ENCODE data around the gene OR13C5. TPM values are rescaled to one million over a fixed set of nuclear protein-coding genes. Genes with fewer than 3 reads are reported as not detected.

OR13C5 gene
- total RNA-seq, 1 experiment from 2014 or later: not detected

DNA sequence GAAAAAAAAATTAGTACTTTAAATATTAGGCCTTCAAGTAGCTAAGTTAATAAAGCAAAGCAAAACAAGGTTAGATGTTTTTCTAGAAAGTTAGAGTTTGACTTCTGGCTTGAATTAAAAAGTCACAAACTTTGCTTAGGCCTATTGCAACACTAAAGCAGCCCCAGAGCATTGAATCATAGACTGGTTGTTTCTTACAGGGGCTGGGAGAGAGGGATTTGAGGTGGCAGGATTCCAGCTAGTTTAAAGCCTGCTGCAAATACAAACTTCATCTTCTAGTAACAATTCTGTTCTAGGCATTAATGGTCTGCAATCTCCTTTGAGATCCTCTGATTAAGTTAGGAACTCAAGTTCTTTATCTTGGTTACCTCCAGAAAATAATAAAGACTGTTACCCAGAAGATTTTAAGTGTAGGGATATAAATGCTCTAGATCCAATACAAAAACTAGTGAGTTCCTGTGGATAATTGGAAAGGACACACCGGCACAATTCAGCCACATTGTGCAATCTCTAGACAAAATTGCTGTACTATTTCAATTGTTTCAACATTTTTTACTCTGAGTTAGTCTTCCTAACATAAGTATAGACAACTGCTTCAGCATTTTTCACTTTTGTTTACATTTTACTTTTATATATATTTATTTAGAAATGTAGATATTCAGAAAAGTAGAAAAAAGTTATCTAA is 12.6 kb downstream of the OR13C5 start:
- Histone ChIP-seq H2BK15ac (ENCODE audit: low read depth, low read length) (no peak overlapping the region), H3K27ac (ENCODE audit: insufficient read length, low read depth, low read length) (no peak overlapping the region), H3K18ac (ENCODE audit: insufficient read length, low read depth, low read length) (no peak overlapping the region), H4K91ac (ENCODE audit: insufficient read length, low read depth, low read length) (no peak overlapping the region), H3K79me1 (ENCODE audit: insufficient read depth, low read depth, low read length, poor library complexity, severe bottlenecking) (no peaks in the 10 kb centered on the region), H2BK20ac (ENCODE audit: low read depth, low read length, poor library complexity, severe bottlenecking) (no peak overlapping the region), H4K20me1 (ENCODE audit: control insufficient read depth, insufficient read depth, insufficient read length) (no peaks in the 10 kb centered on the region), H4K5ac (ENCODE audit: insufficient read length, low read depth, low read length) (no peak overlapping the region), H3K79me2 (ENCODE audit: insufficient read depth, low read length) (no peaks in the 10 kb centered on the region), H3T11ph (ENCODE audit: low read length) (no peak overlapping the region), H2BK5ac (ENCODE audit: insufficient read length, low read length) (no peak overlapping the region), H3K4me2 (ENCODE audit: insufficient read depth, insufficient read length, low read length) (no peak overlapping the region), H3K27me3 (ENCODE audit: insufficient read depth, low read length) (no peaks in the 10 kb centered on the region), H3K23me2 (ENCODE audit: insufficient read length, low read depth, low read length, poor library complexity, severe bottlenecking) (no peaks in the 10 kb centered on the region), H3K9ac (ENCODE audit: extremely low read depth, insufficient read length, low read length) (no peak overlapping the region), H3K9me3 (ENCODE audit: control insufficient read depth, low read depth, low read length) (no peaks in the 10 kb centered on the region), H2BK12ac (ENCODE audit: insufficient read length, low read depth, low read length) (no peak overlapping the region), H4K8ac (replicated peaks; ENCODE audit: insufficient read length, low read depth, low read length) (no peak overlapping the region), H2AFZ (ENCODE audit: low read length) (no peak overlapping the region), H2BK120ac (ENCODE audit: low read depth, low read length, poor library complexity, severe bottlenecking) (no peak overlapping the region), H3K56ac (ENCODE audit: insufficient read length, low read depth, low read length) (no peak overlapping the region), H3K14ac (ENCODE audit: insufficient read depth, low read length) (no peak overlapping the region), H2AK5ac (ENCODE audit: insufficient read length, low read length) (no peak overlapping the region), H3K4ac (ENCODE audit: low read depth, low read length) (no peak overlapping the region), H3K23ac (ENCODE audit: insufficient read length, low read depth, low read length) (no peak overlapping the region), H3K4me1 (ENCODE audit: insufficient read depth, low read length) (no peaks in the 10 kb centered on the region)
- Mint-ChIP-seq H3K4me3 (no peak overlapping the region), H3K27ac (no peak overlapping the region), H3K4me1 (no peaks in the 10 kb centered on the region), H3K27me3 (ENCODE audit: low read depth) (no peaks in the 10 kb centered on the region), H3K36me3 (ENCODE audit: insufficient read depth in 1 of 3, low read depth in 3 of 3) (no peaks in the 10 kb centered on the region), H3K9me3 (no peaks in the 10 kb centered on the region)
- no CpG with 5 or more reads among the region's 1 CpG for WGBS (ENCODE audit: extremely low coverage, insufficient read length, low lambda C conversion rate)
- TF ChIP-seq CTCF (conservative IDR thresholded peaks at IDR 0.05): no peak
- no peak for DNase-seq

All from H9 (cell line).